Fibroblast of skin of left biceps (primary cell): ENCODE measurements around the gene TOB2.

Source experiments
- DNase-seq, 2 experiments: peaks; one replicate each; pipeline ENCODE4 v3.0.0-alpha.2; 2013; ENCODE audit warnings: low read depth in 2 of 2

The TOB2 gene

DNA sequence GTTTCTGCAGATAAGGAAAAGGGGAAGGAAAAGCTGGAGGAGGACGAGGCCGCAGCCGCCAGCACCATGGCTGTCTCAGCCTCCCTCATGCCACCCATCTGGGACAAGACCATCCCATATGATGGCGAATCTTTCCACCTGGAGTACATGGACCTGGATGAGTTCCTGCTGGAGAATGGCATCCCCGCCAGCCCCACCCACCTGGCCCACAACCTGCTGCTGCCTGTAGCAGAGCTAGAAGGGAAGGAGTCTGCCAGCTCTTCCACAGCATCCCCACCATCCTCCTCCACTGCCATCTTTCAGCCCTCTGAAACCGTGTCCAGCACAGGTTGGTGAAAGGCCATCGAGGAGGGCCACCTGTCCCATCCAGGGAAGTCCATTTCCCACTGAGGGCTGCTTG is 59.3 kb downstream of the TOB2 start:
- DNase-seq = no peak

DNA sequence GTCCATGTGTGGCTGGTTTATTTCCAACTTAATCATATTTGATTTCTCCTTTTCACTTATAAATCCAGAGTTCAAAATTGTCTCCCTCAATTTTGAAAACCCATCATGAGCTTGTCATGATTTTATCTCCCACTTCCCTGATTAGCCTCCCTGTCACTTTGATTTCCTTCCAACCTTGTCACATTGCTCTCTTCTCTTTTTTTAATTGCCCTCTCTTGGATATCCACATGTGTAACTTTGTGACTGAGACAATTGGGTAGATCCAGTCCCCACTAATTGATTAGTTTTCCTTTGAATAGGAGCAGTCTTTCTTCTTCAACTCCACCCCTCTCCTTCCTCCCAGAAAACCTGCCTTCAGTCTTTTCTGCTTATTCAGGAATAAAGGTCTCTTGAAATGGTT is 62.5 kb downstream of the TOB2 start:
- DNase-seq = no peak
